Duodenal mucosa (tissue), 2 donors: ENCODE measurements around the gene ATPAF1.

Experiments
- H3K27ac ChIP-seq: one replicate; pipeline ENCODE4 v1.7.0; 2013; ENCODE audit warnings: low read depth, low read length
- H3K27me3 ChIP-seq, 2 donors: one replicate each; pipeline ENCODE4 v1.7.0; 2013; ENCODE audit warnings: low read length in 2 of 2, control low read depth in 1 of 2; ENCODE audit not compliant: insufficient read depth in 2 of 2, control insufficient read depth in 1 of 2
- H3K36me3 ChIP-seq, 2 donors: one replicate each; pipeline ENCODE4 v1.7.0; 2013; ENCODE audit warnings: low read length in 2 of 2, control low read depth in 1 of 2; ENCODE audit not compliant: insufficient read depth in 2 of 2, control insufficient read depth in 1 of 2
- H3K4me1 ChIP-seq, 2 donors: one replicate each; pipeline ENCODE4 v1.7.0; 2013; ENCODE audit warnings: low read length in 2 of 2, control low read depth in 1 of 2; ENCODE audit not compliant: insufficient read depth in 2 of 2, control insufficient read depth in 1 of 2
- H3K4me3 ChIP-seq, 2 donors: one replicate each; pipeline ENCODE4 v1.7.0; 2013; ENCODE audit warnings: low read length in 2 of 2, low read depth in 1 of 2
- H3K9ac ChIP-seq, 2 donors: one replicate each; pipeline ENCODE4 v1.7.0; 2013; ENCODE audit warnings: low read length in 2 of 2, low read depth in 1 of 2
- H3K9me3 ChIP-seq, 2 donors: one replicate each; pipeline ENCODE4 v1.7.0; 2013; ENCODE audit warnings: low read length in 2 of 2, control low read depth in 1 of 2; ENCODE audit not compliant: control insufficient read depth in 1 of 2

Gene ATPAF1

DNA sequence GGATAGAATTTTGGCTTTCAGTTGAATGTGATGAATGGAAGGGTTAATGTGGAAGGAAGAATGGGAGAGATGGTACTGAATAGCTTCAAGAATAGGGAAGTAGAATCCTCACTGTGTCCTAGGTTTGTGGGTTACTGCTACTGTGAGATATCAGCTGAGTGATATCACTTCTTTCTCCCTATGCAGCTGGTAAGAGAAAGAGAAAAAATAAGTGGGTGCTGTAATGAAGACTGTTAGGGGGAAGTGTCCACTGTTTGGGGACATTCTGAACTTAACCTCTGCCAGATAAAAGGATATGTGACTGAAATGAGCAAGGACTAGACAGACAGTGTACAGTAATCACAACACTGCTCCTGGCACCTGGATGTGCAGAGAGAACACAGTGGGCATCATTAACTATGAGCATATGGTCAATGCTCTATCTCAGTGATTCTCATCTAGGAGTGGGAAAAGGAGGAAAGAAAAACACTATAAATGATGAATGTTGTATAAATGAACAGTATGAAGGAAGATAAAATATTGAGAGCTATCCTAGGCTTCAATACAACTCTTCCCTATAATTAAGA lies 26.0 kb downstream of the ATPAF1 start:
- Histone ChIP-seq H3K36me3 (peaks cover 3 to 23% of the 10 kb centered on the region in 2 donors), H3K4me1 (peaks cover 0 to 8% of the 10 kb centered on the region in 2 donors), H3K9ac (no peak overlapping the region), H3K4me3 (no peak overlapping the region), H3K27me3 (no peaks in the 10 kb centered on the region), H3K27ac (no peak overlapping the region), H3K9me3 (no peaks in the 10 kb centered on the region)

DNA sequence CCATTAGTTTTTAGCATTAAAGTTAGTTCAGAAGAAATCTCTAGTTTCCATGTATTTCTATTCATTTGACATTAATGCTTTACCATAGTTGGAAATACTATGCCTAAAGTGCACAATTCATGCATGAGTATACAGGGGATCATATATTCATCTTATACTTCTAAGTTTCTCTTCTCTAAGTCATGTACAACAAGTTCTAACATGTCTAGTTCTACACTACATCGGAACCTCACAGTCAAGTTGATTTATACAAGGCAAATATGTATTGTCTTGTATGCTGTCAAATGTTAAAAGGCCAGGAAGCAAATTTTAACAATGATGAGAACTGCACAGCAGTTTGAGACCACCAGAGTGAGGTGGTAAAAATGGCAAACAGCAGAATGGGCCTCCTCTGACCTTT lies 28.6 kb downstream of the ATPAF1 start:
- Histone ChIP-seq H3K9me3 (no peaks in the 10 kb centered on the region), H3K4me1 (peaks cover 0 to 8% of the 10 kb centered on the region in 2 donors), H3K27ac (no peak overlapping the region), H3K27me3 (no peaks in the 10 kb centered on the region), H3K36me3 (peaks cover 16 to 41% of the 10 kb centered on the region in 2 donors), H3K9ac (no peak overlapping the region), H3K4me3 (no peak overlapping the region)

DNA sequence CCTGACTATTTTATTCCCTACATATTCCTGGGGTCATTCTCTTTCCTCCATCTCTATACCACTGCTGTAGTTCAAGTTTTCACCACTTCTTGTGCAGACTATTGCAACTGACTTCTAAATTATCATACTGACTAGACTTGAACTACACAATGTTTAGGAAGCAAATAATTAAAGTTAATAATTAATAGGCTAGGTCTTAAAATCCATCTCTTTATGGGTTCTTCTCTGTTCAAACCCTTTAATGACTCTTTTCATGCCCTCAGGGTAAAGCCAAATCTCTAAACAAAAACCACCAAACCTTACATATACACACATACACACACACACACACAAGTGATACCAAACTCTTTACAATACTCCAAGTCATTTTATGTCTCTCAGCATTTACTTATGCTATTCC lies 29.2 kb downstream of the ATPAF1 start:
- H3K27ac ChIP-seq: no peak overlapping the region
- peaks cover 20 to 46% of the 10 kb centered on the region in 2 donors for H3K36me3 ChIP-seq
- peaks cover 0 to 8% of the 10 kb centered on the region in 2 donors for H3K4me1 ChIP-seq
- H3K27me3 ChIP-seq: no peaks in the 10 kb centered on the region
- H3K9ac ChIP-seq: no peak overlapping the region
- H3K4me3 ChIP-seq: no peak overlapping the region
- no peaks in the 10 kb centered on the region for H3K9me3 ChIP-seq

DNA sequence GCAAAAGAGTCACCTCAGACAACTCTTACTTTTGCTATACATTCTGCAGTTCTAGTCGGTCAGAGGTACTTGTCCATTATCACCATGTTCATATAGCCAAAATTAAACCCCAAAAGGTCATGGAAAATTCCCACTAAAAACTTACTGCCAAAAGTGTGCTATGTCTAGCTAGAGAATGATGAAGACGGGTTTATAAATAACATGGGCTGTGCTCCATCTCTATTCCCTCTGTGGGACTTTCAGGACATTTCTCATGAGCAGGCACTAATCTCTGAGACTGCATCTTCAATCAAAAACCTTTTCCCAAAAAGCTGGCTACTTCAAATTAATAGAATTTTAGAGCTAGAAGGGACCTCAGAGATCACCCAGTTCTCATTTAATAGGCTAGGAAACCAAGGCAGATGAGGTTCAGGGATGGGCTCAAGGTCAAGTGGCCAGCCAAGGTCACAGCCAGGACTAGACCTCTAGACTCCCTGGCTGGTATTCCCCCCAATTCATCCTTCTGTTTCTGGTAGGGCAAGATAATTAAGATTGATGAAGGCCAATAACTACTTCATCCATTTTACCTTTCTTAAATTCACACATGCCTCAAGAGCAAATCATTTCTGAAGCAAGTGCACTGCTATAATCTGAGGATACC lies 30.6 kb downstream of the ATPAF1 start:
- peaks cover 31 to 49% of the 10 kb centered on the region in 2 donors for H3K36me3 ChIP-seq
- H3K4me1 ChIP-seq: peaks cover 0 to 8% of the 10 kb centered on the region in 2 donors
- no peaks in the 10 kb centered on the region for H3K27me3 ChIP-seq
- H3K9me3 ChIP-seq: no peaks in the 10 kb centered on the region
- H3K4me3 ChIP-seq: no peak overlapping the region
- H3K9ac ChIP-seq: no peak overlapping the region
- H3K27ac ChIP-seq: no peak overlapping the region

DNA sequence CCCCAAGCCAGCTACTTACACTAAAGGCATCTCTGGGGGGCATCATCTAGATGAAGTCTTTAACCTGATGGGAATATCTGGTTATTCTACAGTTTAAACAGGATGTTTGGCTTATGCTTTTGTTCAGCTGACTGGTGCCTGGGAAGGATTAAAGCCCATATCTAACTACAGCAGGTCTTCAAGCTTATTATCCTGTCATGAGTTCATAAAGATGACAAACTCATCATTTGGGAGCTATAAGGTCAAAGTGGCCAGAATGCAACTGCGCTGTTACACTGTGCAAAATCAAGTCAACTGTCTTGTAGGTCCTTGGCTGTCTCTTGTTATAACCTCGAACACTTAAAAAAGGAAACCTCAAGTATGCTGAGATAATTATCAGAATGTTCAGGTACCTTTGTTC lies 33.0 kb downstream of the ATPAF1 start:
- Histone ChIP-seq H3K9ac (no peak overlapping the region), H3K9me3 (no peaks in the 10 kb centered on the region), H3K4me1 (peaks cover 0 to 8% of the 10 kb centered on the region in 2 donors), H3K36me3 (peaks cover 36 to 60% of the 10 kb centered on the region in 2 donors), H3K27ac (no peak overlapping the region), H3K27me3 (no peaks in the 10 kb centered on the region), H3K4me3 (no peak overlapping the region)

DNA sequence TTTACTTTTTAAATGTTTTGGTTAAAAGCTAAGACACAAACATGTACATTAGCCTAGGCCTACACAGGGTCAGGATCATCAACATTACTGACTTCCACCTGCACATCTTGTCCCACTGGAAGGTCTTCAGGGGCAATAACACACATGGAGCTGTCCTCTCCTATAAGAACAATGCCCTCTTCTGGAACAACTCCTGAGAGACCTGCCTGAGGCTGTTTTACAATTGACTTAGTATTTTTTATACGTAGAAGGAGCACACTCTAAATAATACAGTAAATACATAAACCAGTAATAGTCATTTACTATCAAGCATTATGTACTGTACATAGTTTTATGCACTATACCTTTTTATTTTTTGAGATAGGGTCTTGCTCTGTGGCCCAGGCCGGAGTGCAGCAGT lies 37.4 kb downstream of the ATPAF1 start:
- Histone ChIP-seq H3K9me3 (no peaks in the 10 kb centered on the region), H3K4me3 (no peak overlapping the region), H3K27ac (no peak overlapping the region), H3K36me3 (peaks cover 29 to 50% of the 10 kb centered on the region in 2 donors), H3K9ac (no peak overlapping the region), H3K4me1 (no peaks in the 10 kb centered on the region), H3K27me3 (no peaks in the 10 kb centered on the region)

DNA sequence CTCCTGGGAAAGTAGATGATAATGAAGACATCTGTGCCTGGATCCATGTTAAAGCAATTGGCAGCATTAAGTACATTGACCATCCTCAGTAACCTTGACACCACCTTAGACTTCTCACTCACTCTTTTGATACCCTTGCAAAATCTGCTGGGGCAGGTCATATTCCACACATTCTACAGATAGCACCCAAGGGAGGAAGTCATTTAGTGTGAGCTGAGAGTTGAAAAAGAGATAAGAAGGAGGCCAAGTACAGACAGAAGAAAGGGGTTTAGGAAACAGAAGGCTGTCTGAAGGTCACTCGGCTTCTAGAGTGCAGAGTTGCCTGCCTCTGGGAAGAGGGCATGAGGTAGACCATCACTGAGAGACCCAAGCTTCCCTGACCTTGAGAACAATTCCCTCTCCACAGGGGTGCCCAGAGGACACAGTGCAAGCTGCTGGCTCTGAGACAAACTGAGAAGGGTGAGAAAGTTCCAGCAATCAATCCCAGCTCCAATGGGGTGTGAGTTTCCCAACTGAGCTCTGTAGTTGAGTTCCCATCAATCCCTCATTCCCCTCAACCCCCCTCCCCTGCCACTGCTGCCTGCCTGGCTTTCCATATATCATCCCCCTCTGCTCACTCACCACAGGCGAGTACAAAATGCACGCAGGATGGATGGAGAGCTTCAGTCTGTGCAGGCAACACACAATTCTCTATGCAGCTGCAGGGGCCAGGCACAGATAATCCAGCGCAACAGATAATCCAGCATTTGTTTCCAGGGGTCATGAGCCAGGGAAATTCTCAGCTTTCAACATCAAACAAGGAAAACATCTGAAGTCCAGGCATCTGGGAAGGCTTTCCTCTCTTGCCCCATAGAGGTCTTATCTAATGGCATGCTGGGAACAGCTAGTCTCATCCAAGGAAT lies 44.2 kb downstream of the ATPAF1 start:
- H3K4me1 ChIP-seq: no peaks in the 10 kb centered on the region

DNA sequence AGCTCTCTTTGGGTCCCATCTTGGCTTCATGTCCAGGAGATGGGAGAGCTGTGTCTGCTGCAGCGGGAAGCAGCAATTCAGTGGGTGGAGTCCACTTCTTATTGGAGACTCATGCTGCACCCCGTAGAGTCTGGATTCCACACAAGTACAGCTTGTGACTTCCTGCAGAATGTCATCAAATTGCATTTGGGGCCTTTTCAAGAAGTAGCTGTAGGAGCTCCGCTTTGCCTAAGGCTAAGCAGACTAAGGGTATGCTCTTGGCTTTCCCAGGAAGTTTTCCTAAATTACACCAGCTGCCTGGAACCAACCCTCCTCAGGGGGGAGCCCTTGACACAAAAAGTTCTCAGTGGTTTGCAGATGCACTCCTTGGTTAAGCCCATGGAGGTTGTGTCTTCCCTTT lies 45.8 kb downstream of the ATPAF1 start:
- Histone ChIP-seq H3K4me1 (peaks cover 1 to 2% of the 10 kb centered on the region in 2 donors), H3K36me3 (no peaks in the 10 kb centered on the region), H3K27ac (no peak overlapping the region), H3K27me3 (no peaks in the 10 kb centered on the region), H3K4me3 (no peak overlapping the region), H3K9ac (no peak overlapping the region), H3K9me3 (no peaks in the 10 kb centered on the region)

More for the DNA sequence above, 44.2 kb downstream of the ATPAF1 start:
- no peak overlapping the region for H3K9ac ChIP-seq
- H3K9me3 ChIP-seq: no peaks in the 10 kb centered on the region
- no peaks in the 10 kb centered on the region for H3K27me3 ChIP-seq
- H3K4me3 ChIP-seq: no peak overlapping the region
- H3K36me3 ChIP-seq: no peaks in the 10 kb centered on the region
- no peak overlapping the region for H3K27ac ChIP-seq

DNA sequence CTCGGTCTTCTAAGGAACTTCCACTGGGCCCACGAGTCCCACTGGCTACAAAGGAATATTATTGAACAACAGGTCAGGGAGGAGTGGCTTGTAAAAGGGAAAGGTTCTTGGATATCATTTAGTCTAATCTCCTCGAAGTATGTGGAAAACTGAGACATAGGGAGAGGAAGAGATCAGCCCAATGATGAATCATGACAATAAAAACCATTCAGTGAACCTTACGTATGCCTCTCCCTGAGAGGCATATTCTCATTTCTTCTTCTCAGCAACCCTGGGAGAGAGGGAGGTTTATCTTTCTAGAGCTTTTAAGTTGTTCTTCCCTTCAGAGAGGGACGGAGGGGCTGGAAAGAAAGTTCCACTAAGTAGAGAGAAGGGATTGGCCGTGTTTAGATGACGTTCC lies 46.2 kb downstream of the ATPAF1 start:
- Histone ChIP-seq H3K27me3 (no peaks in the 10 kb centered on the region), H3K9me3 (no peaks in the 10 kb centered on the region), H3K4me1 (peaks cover 5 to 6% of the 10 kb centered on the region in 2 donors), H3K27ac (no peak overlapping the region), H3K4me3 (no peak overlapping the region), H3K9ac (no peak overlapping the region), H3K36me3 (no peaks in the 10 kb centered on the region)

DNA sequence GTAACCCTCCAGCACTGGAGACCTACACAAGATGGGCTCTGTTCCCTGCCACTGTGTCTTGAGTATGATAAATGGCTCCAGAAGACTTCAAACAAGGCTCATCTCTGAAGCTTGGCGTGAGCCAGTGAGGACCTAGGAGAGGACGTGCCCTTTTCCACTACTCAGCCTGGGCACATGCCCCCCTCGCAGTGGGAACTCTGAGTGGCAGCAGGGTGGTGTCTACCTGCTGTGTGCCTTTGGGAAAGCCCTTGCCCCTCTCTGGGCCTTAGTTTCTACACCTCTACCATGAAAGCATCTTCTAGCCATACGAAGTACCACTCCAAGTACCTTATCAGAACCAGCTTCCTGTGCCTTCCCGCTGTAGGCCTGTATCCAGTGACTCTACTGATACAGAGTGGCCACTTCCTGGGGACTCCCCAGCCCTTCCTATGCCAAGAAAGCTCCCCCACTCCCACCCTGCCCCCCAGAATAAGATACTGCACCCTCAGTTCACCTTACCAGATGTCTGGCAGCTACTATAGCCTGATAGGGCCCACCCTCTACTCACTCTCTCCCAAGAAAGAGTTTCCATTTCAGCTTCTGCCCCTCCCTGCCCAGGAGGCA lies 48.4 kb downstream of the ATPAF1 start:
- H3K36me3 ChIP-seq: no peaks in the 10 kb centered on the region
- H3K4me3 ChIP-seq: no peak overlapping the region
- H3K27ac ChIP-seq: no peak overlapping the region
- no peaks in the 10 kb centered on the region for H3K27me3 ChIP-seq
- peaks cover 18 to 19% of the 10 kb centered on the region in 2 donors for H3K4me1 ChIP-seq
- H3K9ac ChIP-seq: no peak overlapping the region
- no peaks in the 10 kb centered on the region for H3K9me3 ChIP-seq
